NCI-H2196 treated with DMSO at 0.1 percent for 48 hours (cell line): ENCODE measurements around the gene KIRREL2.
A peak's percentile ranks its signal among the peaks of the same experiment; 100 is the strongest.
"Not testable (repeated sequence)": the region's sequence is repeated elsewhere in the genome, so short reads cannot be mapped to it uniquely, and the experiment has no call there.

Experiments used
- DNase-seq: peaks from one replicate; lab custom pipeline; 2025; ENCODE audit not compliant: unreplicated experiment; lab: John Stamatoyannopoulos, UW

KIRREL2 gene

DNA sequence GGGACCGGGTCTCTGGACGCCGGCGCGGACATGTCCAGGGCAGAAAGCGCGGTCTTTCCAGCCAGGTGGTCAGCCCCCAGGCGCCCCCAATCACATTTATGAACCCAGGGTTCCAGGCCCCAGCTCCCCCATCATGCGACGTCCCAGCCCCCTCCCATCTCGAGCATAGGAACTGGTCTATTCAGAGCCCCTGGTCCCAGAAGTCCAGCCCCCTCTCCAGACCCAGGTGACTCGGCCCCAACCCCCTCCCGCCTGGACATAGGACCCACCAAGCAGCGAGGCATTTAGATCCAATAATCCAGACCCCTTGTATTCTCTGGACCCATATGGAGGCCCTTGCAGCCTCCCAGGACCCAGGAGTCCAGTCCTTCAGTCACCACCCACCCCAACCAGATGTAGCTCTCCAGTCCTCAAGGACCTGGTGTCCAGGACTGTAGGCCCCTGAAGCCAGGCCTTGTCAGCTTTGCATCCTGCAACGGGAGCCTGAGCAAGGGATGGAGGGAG, 12.2 kb downstream of the KIRREL2 start:
- no peak for DNase-seq

DNA sequence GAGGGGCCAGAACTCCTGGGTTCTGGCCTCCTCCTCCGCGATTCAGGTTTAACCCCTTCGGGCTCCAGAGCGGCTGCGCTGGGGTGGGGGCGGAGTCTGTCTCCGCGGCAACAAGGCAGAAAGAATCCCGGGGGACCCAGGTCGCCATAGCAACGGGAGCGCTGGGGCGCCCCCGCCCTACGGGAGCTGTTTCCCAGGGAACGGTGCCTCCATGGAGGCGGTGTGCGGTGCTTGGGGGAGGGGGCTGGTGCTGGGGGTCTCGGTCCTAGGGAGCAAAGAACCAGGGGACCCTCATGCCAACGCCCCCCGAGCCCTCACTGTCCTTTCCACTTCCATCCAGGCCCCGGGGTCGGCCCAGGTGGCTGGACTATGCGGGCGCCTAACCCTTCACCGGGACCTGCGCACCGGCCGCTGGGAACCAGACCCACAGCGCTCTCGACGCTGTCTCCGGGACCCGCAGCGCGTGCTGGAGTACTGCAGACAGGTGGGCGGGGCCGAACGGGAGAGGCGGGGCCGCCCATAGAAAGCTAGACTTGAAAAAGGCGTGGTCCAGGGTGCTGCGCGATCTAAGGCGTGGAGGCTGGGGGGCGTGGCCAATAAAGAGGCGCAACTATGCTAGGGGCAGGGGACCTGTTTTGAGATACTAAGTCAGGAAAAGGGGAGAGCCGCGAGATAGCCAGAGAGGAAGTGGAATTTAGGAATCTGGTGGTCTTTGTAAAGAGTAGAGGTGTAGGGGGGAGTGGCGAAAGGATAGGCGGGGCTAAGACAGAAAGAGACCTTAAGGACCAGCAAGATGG, 12.8 kb downstream of the KIRREL2 start:
- DNase-seq: peak; percentile 94

DNA sequence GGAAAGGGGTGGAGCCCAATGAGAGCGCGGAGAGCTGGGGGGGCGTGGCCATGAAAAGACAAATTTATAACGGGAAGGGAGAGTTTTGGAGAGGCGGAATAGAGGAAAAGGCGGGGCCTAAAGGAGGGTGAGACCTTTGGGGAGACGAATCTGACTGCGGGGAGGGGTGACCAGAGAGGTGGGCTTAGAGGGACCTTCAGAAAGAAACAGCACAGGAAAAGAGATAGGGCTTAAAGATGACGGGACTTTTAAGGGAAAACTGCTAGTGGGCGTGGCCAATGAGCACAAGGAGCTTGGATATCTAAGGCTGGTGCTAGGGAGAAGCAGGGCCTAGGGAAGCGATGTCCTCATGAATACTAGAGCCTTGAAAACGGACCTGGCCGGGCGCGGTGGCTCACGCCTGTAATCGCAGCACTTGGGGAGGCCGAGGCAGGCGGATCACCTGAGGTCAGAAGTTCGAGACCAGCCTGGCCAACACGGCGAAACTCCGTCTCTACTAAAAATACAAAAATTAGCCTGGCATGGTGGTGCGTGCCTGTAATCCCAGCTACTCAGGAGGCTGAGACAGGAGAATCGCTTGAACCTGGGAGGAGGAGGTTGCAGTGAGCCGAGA, 13.5 kb downstream of the KIRREL2 start:
- DNase-seq: peak; percentile 90

DNA sequence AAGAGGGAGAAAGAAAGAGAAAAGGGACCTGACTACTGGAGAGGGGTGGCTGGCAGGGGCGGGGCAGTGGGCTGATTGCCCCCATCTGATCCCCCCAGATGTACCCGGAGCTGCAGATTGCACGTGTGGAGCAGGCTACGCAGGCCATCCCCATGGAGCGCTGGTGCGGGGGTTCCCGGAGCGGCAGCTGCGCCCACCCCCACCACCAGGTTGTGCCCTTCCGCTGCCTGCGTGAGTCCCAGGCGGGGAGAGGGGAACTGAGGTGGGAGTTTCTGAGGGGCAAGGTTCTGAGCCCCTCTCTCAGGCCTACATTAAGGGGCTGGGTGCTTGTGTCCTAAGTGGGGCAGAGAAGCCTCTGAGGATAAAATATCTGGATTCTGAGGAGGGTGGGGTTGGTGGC, 14.1 kb downstream of the KIRREL2 start:
- DNase-seq: no peak

DNA sequence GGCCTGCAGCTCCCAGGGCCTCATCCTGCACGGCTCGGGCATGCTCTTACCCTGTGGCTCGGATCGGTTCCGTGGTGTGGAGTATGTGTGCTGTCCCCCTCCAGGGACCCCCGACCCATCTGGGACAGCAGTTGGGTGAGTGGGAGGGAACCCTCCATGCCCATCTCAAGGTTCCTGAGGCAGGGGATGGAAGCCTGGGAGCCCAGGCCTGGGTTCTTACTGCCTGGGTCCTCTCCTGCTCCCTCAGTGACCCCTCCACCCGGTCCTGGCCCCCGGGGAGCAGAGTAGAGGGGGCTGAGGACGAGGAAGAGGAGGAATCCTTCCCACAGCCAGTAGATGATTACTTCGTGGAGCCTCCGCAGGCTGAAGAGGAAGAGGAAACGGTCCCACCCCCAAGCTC, 14.9 kb downstream of the KIRREL2 start:
- DNase-seq: no peak

DNA sequence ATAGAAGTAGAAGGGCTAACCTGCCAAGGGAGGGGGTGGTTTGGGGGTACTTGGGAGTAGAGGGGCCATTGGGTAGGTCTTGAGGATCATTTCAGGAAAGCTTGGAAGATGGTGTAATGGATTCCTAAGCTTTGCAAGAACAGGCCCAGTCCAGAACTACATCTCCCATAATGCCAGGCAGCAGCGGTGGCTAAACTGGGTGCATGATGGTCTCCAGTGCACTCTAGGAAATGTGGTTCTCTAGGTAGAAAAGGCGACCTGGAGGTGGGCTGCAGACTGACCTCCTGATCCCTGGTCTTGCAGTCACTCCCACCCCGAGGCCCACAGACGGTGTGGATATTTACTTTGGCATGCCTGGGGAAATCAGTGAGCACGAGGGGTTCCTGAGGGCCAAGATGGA, 15.5 kb downstream of the KIRREL2 start:
- no peak for DNase-seq

DNA sequence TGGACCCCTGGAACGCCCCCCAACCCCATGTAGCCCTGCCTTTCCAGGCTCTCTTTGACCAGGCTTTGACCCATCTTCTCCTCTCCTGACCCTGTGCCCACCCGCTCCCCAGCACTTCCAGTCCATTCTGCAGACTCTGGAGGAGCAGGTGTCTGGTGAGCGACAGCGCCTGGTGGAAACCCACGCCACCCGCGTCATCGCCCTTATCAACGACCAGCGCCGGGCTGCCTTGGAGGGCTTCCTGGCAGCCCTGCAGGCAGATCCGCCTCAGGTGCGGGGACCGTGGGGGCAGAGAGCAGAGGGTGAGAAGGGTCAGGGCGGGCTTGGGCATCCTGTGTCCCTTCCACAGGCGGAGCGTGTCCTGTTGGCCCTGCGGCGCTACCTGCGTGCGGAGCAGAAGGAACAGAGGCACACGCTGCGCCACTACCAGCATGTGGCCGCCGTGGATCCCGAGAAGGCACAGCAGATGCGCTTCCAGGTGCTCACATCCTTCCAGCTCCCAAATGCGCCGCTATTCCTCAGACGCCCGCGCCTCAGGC, 17.8 kb downstream of the KIRREL2 start:
- DNase-seq: no peak

DNA sequence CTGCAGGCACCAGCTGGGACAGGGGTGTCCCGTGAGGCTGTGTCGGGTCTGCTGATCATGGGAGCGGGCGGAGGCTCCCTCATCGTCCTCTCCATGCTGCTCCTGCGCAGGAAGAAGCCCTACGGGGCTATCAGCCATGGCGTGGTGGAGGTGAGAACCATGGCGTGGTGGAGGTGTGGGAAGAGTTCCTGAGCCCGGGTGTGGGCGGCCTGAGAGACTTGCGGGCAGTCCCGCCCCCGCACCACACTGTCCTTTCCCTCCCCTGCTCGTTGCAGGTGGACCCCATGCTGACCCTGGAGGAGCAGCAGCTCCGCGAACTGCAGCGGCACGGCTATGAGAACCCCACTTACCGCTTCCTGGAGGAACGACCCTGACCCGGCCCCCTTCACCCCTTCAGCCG, 22.4 kb downstream of the KIRREL2 start:
- no peak for DNase-seq

DNA sequence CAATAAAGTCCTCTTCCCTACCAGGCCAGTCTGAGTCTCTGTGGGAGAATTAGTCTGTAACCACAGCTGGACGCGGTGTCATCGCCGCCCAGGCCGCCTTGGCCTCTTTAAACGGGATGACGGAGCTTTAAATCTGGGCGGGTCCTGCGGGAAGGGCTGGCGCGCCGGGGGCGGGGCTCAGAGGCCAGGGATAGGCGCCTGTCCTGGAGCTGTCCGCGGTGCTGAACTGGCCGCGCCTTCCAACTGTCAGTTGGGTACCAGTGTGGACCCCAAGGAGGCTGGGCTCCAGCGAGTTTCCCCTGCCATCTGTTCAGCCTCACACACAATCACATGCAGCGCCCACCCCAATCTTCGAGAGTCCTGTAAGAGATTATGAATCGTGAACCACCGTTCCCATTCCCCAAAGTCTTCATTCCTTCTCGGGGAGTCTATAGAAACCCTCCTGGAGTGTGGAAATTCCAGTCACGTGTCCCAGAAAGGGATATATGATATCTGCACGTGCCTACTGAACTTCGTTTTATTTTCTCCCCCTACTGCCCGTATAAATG, 23.1 kb downstream of the KIRREL2 start:
- no peak for DNase-seq

DNA sequence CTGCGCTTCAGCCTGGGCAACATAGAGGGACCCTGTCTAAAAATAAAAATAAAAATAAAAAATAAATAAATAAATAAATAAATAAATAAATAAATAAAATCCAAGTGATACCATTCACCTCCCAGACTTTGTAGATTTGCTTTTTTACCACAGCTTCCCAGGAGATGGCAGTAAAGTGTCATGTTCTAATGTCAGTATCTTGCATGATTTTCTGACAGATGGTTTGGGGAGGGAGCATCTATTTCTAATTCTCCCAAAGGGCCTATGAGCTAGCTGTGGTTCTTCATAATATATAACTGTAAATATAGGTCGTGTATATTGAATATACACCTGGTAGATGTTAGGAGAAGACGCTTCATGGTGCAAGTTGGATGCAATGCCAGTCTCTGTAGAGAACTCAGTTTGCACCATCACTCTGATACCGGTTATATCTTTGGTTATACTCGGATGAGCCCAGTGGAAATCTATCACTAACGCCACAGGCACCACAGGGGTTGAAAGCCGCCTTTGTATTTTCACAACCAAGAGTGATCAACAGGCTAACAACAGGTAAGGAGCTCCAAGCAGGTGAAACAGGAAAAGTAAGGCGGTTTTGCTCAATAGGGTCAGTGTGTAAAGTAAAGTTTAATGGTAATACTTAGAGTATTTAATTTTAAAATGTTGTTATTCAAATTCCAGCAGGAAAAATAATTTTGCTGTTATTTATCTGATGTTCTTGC, 25.6 kb downstream of the KIRREL2 start:
- DNase-seq: peak; percentile 55

DNA sequence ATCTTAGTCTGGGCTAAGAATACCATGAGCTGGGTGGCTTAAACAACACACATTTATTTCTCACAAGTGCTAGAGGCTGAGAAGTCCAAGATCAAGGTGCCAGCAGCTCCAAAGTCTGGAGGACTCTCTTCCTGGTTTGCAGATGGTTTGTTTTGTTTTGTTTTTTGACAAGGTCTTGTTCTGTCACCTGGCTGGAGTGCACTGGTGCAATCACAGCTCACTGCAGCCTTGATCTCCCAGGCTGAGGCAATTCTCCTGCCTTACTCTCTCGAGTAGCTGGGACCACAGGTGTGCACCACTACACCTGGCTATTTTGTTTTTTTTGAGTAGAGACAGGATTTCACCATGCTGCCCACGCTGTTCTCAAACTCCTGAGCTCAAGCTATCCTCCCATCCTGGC, 27.2 kb downstream of the KIRREL2 start:
- DNase-seq: no peak

DNA sequence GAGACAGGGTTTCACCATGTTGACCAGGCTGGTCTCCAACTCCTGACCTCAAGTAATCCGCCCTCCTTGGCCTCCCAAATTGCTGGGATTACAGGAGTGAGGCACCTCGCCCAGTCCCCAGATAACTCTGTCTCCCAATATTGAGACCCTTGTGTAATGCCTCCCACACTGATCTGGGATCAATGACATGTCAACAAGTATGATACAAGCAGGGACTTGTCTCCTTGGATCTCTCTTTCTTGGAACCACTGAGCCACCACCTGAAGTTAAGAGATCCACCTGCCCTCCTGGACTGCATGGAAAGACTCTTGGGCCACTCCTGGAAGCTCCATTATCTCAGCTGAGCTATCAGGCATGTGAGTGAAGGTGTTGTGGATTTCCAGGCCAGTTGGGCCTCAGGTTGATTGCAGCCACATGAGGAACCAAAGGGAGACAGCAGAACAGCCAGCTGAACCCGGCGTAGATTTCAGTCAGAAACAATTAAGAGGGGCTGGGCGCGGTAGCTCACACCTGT, 28.6 kb downstream of the KIRREL2 start:
- no peak for DNase-seq

DNA sequence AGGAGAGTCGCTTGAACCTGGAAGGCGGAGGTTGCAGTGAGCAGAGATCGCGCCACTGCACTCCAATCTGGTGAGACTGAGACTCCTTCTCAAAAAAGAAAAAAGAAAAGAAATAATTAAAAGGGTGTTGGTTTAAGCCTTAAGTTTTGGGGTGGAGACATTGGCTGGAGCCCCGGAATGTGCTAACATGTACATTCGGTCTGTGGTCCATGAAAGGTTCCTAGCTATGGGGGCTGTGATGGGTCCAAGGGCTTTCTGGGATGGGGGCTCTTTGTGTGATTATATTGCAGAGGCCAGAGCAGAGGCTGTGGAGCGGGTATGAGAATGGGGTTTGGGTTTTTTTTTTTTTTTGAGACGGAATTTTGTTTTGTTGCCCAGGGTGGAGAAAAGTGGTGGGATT, 29.2 kb downstream of the KIRREL2 start:
- DNase-seq: no peak

DNA sequence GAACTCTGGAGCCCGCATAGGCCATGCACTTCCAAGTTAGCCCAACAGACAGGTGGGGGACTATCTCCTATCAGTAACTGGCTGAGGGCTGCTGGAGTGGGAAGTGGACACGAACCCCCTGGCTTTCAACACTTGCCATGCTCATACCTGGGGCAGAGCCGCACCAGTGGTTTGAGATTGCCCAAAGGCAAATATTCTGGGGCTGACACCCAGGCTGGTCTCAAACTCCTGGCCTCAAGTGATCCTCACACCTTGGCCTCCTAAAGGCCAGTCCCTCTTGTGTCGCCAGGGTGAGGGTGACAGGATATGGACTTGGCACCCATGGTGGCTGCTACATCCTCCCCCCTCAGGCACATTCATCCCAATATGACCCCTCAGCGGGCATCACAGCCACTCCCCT, 30.5 kb downstream of the KIRREL2 start:
- no peak for DNase-seq

DNA sequence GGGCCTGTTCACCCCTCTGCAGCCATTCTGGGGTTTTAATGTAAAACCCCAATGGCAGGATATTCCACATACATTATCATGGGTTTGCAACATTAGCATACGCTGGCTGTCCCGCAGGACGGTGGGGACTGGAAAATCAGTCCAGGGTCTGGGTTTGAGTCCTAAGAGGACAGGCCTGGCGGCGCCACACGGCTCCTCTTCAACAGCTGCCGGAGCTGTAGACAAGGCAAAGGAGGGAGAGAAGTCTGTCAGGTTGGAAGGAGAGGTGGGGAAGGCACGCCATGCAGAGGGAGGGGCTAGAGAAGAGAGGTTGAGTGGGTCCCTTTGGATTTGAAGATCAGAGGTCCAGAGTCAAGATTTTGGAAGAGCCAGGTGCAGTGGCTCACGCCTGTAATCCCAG, 31.7 kb downstream of the KIRREL2 start:
- no peak for DNase-seq

DNA sequence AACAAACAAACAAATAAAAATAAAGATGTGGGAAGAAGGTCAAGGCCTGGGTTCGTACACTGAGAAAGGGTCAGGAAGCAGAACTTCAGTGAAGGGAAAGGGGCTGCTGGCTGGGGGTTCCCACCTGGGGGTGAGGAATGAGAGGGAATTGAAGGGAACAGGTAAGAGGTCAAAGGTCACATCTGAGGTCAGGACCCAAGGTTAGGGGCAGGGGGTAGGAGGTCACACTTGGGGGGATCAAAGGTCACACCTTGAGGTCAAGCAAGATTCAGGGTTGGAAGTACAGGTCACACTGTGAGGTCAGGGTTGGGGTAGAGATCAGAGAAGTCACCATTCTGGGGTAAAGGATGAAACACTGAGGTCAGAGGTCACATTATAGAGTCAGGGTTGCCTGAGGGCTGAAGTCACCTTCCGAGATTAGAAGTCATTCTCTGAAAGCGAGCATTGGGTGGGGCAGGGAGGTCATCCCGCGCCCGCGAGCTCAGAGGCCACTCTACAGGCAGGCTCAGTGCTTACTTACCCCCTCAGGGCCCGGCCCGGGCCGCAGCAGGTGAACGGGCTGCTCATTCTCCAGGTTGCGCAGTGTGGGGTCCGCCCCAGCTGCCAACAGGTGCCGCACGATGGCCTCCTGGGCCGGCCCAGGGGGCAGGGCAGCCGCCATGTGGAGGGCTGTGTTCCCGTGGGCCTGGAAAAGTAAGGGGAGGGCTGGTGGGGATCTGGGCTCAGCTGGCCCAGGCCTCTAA, 32.8 kb downstream of the KIRREL2 start:
- no peak for DNase-seq

DNA sequence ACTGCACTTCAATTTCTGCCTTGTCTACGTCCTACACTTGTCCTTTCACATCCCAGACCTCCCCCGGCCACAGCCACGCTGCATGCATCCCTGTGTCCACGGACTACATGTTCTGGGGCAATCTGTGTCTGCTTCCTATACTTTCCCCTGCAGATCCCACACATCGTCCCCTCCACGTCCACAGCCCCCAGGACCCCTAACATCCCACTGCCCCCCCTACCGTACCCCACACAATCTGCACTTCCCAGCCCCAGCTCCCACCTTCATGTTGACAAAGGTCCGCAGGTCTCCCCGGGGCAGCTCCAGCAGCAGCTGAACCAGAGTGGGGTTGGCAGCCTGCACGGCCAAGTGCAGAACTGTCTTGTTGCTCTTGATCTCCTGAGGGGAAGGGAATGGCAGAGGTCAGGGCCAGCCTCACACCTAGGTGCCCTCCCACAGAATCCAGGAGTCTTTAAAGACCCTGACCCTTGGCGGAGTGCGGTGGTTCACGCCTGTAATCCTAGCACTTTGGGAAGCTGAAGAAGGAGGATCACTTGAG, 33.5 kb downstream of the KIRREL2 start:
- no peak for DNase-seq

DNA sequence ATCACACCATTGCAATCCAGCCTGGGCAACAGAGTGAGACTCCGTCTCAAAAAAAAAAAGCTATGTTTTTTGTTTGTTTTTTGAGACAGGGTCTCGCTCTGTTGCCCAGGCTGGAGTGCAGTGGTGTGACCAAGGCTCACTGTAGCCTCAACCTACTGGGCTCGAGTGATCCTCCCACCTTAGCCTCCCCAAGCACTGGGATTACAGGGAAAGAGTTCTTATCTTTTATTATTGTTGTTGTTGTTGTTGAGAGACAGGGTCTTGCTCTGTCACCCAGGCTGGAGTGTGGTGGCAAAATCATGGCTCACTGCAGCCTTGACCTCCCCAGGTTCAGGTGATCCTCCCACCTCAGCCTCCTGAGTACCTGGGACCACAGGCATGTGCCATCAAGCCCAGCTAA, 35.1 kb downstream of the KIRREL2 start:
- DNase-seq: not testable (repeated sequence)

DNA sequence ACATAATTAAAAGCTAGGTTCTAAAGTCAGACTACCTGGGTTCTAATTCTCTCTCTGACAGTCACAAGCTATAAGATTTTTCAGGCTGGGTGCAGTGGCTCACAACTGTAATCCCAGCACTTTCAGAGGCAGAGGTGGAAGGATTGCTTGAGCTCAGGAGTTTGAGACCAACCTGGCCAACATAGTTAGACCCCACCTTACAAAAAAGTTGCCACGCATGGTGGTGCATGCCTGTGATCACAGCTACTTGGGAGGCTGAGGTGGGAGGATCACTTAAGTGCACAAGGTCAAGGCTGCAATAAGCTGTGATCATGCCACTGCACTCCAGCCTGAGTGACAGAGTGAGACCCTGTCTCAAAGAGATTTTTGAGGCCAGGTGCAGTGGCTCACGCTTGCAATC, 37.6 kb downstream of the KIRREL2 start:
- no peak for DNase-seq

DNA sequence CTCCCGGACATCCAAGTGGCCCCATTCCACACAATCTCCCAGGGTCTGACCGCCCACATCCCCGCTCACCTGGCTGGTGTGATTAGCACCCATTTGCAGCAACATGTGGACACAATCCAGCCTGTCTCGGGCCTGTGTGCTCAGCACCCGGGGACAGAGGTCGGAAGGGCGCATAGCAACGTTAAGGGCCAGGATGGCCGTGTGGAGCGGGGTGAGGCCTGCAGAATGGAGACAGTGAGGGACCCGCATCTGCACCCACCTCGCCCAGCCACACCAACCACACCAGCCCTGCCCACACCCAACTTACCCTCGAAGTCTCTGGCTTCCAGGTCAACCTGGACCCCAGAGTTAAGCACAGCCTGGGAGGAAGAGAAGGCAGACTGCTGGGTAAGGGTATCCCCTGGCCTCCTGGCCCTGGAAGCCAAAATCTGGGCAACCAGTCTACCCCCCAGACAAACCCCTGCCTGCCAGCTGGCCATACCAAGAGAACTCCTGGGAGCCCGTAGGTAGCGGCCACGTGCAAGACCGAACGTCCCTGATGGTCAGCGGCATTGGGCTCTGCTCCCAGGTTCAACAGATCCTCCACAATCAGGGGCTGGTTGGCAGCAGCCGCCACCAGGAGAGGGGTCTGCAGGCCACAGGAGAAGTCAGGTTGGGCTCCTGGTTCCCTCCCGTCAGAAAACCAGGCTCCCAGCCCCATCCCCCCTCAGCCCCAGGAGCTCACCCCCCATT, 39.4 kb downstream of the KIRREL2 start:
- DNase-seq: no peak
